Smooth muscle cell (in vitro differentiated cells): ENCODE data around the gene MUTYH. TPM values are rescaled to one million over a fixed set of nuclear protein-coding genes. Genes with fewer than 3 reads are reported as not detected.

Experiments
- DNase-seq: peaks from one replicate; lab custom pipeline; 2025; ENCODE audit not compliant: unreplicated experiment; lab: John Stamatoyannopoulos, UW
- H2AFZ ChIP-seq: fragments of 200-600 bp; sonication (generic); 2 replicates; pipeline ENCODE4 v1.6.0; 2016; ENCODE audit warnings: antibody characterized with exemption, low read depth, mild to moderate bottlenecking
- H3F3A ChIP-seq: fragments of 200-600 bp; sonication (generic); 2 replicates; pipeline ENCODE4 v1.6.0; 2017; ENCODE audit warnings: antibody characterized with exemption, low read depth
- H3K27ac ChIP-seq: fragments of 200-600 bp; sonication (generic); 2 replicates; pipeline ENCODE4 v1.5.1; 2016; ENCODE audit warnings: low read depth, mild to moderate bottlenecking
- H3K27me3 ChIP-seq: fragments of 200-600 bp; sonication (generic); 2 replicates; pipeline ENCODE4 v1.6.1; 2016; ENCODE audit warnings: low read depth, mild to moderate bottlenecking
- H3K36me3 ChIP-seq: fragments of 200-600 bp; sonication (generic); 2 replicates; pipeline ENCODE4 v1.5.1; 2016; ENCODE audit warnings: low read depth
- H3K4me1 ChIP-seq: fragments of 200-600 bp; sonication (generic); 2 replicates; pipeline ENCODE4 v1.5.1; 2016; ENCODE audit warnings: low read depth
- H3K4me2 ChIP-seq: fragments of 200-600 bp; sonication (generic); 2 replicates; pipeline ENCODE4 v1.6.0; 2016; ENCODE audit warnings: mild to moderate bottlenecking
- H3K4me3 ChIP-seq: fragments of 200-600 bp; sonication (generic); 2 replicates; pipeline ENCODE4 v1.5.1; 2016; ENCODE audit warnings: mild to moderate bottlenecking
- H3K79me2 ChIP-seq: fragments of 200-600 bp; sonication (generic); 2 replicates; pipeline ENCODE4 v1.6.0; 2016; ENCODE audit warnings: low read depth, mild to moderate bottlenecking
- H3K9ac ChIP-seq: fragments of 200-600 bp; sonication (generic); 2 replicates; pipeline ENCODE4 v1.6.0; 2016; ENCODE audit warnings: low read depth
- H3K9me3 ChIP-seq: fragments of 200-600 bp; sonication (generic); replicated peaks from 2 replicates; pipeline ENCODE4 v1.5.1; 2016; ENCODE audit warnings: low read depth
- H4K20me1 ChIP-seq: fragments of 200-600 bp; sonication (generic); 2 replicates; pipeline ENCODE4 v1.6.0; 2016; ENCODE audit warnings: low read depth
- WGBS: methylation state at CpG from one replicate; pipeline ENCODE4 v1.1.7; 2016; ENCODE audit warnings: low lambda C conversion rate; 5-methylcytosine and 5-hydroxymethylcytosine counted together
- polyA plus RNA-seq: library from polyadenylated mRNA; unstranded; fragments of >200 nt; fragmentation: Nextera tagmentation; extraction: Ambion mirVana; gene quantifications from 2 replicates; pipeline ENCODE4 v1.2.1, GENCODE V29; 2016
- total RNA-seq: library from RNA; depleted of rRNA; stranded (reverse); fragments of >200 nt; gene quantifications from 2 replicates; pipeline ENCODE4 v1.2.3, GENCODE V29; 2014
- TF ChIP-seq, protein P1 (sequence below): fragments of 200-600 bp; sonication (generic); IDR thresholded peaks from 2 replicates; pipeline ENCODE4 v1.5.1; 2017; ENCODE audit warnings: borderline replicate concordance, mild to moderate bottlenecking, antibody characterized with exemption; ENCODE audit not compliant: insufficient read depth, poor library complexity, severe bottlenecking

Gene MUTYH
- total and polyA plus RNA-seq, 2 experiments from 2014 or later = 12.1 to 16.5 TPM

GRCh38 chr1:45306905-45307304, 33.3 kb downstream of the MUTYH start:
- DNase-seq = no peak
- Histone ChIP-seq H3K4me3 (no peak overlapping the region), H3K4me2 (no peak overlapping the region), H3K9me3 (no peaks in the 10 kb centered on the region), H4K20me1 (no peaks in the 10 kb centered on the region), H3F3A (peaks cover 11% of the 10 kb centered on the region), H3K79me2 (no peaks in the 10 kb centered on the region), H3K4me1 (peaks cover 14% of the 10 kb centered on the region), H3K36me3 (no peaks in the 10 kb centered on the region), H3K27ac (no peak overlapping the region), H3K9ac (no peak overlapping the region), H3K27me3 (no peaks in the 10 kb centered on the region), H2AFZ (peak overlapping the region; percentile 13)
- WGBS = 69% methylated on average over 3 of the region's 3 CpGs
- TF ChIP-seq, protein P1, sequence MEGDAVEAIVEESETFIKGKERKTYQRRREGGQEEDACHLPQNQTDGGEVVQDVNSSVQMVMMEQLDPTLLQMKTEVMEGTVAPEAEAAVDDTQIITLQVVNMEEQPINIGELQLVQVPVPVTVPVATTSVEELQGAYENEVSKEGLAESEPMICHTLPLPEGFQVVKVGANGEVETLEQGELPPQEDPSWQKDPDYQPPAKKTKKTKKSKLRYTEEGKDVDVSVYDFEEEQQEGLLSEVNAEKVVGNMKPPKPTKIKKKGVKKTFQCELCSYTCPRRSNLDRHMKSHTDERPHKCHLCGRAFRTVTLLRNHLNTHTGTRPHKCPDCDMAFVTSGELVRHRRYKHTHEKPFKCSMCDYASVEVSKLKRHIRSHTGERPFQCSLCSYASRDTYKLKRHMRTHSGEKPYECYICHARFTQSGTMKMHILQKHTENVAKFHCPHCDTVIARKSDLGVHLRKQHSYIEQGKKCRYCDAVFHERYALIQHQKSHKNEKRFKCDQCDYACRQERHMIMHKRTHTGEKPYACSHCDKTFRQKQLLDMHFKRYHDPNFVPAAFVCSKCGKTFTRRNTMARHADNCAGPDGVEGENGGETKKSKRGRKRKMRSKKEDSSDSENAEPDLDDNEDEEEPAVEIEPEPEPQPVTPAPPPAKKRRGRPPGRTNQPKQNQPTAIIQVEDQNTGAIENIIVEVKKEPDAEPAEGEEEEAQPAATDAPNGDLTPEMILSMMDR = no peak

GRCh38 chr1:45306319-45306718, 33.9 kb downstream of the MUTYH start:
- H3K4me1 ChIP-seq = peaks cover 14% of the 10 kb centered on the region
- H3K27ac ChIP-seq = no peak overlapping the region
- H3K27me3 ChIP-seq = no peaks in the 10 kb centered on the region
- WGBS = 49% methylated on average over 8 of the region's 8 CpGs
- no peak overlapping the region for H3K9ac ChIP-seq
- DNase-seq = no peak
- no peak overlapping the region for H3K4me3 ChIP-seq
- H3K79me2 ChIP-seq = no peaks in the 10 kb centered on the region
- H3F3A ChIP-seq = peaks cover 15% of the 10 kb centered on the region
- no peaks in the 10 kb centered on the region for H3K9me3 ChIP-seq
- no peaks in the 10 kb centered on the region for H3K36me3 ChIP-seq
- H2AFZ ChIP-seq = peak overlapping the region; percentile 13
- no peaks in the 10 kb centered on the region for H4K20me1 ChIP-seq
- TF ChIP-seq, protein P1 = no peak
- no peak overlapping the region for H3K4me2 ChIP-seq

DNA sequence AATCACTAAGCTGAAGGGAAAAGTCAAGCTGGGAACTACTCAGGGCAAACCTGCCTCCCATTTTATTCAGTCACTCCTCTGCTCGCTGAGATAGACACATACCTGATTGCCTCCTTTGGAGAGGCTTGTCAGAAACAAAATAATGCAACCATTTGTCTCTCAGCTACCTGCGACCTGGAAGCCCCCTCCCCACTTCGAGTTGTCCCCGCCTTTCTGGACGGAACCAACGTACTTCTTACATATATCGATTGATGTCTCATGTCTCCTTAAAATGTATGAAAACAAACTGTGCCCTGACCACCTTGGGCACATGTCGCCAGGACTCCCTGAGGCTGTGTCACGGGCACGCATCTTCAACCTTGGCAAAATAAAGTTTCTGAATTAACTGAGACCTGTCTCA, 35.0 kb downstream of the MUTYH start:
- no peak overlapping the region for H3K4me3 ChIP-seq
- no peaks in the 10 kb centered on the region for H4K20me1 ChIP-seq
- H3K9ac ChIP-seq = no peak overlapping the region
- H3K79me2 ChIP-seq = no peaks in the 10 kb centered on the region
- H3F3A ChIP-seq = peaks cover 15% of the 10 kb centered on the region
- H3K4me2 ChIP-seq = no peak overlapping the region
- TF ChIP-seq, protein P1 = no peak
- no peak overlapping the region for H2AFZ ChIP-seq
- no peak for DNase-seq
- H3K4me1 ChIP-seq = peaks cover 14% of the 10 kb centered on the region
- WGBS = 90% methylated on average over 10 of the region's 10 CpGs
- H3K27me3 ChIP-seq = no peaks in the 10 kb centered on the region
- H3K36me3 ChIP-seq = no peaks in the 10 kb centered on the region
- H3K27ac ChIP-seq = no peak overlapping the region
- no peaks in the 10 kb centered on the region for H3K9me3 ChIP-seq

DNA sequence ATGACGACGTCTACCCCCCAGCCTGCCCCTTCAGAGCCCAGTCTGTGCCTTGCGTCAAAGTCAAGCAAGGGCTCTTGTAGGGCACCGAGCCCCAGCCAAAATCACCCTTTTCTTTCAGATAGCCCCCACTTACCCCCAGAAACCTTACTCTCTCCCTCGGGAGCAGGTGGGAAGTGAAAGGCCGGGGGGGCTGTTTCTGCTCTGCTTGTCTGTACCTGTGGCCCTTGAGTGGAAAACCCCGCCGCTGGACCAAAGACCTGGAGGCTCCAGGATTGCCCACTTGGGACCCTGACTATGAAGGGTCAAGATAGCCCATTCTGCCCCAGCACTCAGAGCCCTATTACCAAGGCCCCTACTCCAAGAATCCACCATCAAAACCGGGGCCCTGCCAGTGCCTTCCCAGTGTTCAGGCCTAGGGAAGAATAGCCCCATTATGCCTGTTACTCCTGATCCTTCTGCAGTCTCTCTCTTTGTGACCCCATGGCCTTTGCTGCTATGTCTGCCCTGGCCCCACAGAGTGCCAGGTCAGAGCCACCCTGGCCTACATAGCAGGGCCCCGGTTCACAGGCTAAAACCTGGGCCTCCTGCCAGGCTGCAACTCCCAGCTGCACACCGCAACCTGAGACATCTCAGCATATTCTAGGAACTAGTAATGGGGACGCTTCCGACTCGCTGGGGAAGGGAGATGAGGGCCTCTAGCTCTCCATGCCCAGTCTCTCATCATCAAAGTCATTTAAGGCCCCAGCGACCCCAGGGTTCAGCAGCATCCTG, 35.7 kb downstream of the MUTYH start:
- WGBS = 73% methylated on average over 15 of the region's 15 CpGs
- no peaks in the 10 kb centered on the region for H3K27me3 ChIP-seq
- H3K27ac ChIP-seq = peak overlapping the region; percentile 32
- H2AFZ ChIP-seq = peak overlapping the region; percentile 33
- H3K9ac ChIP-seq = peak overlapping the region; percentile 10
- TF ChIP-seq, protein P1 = no peak
- no peaks in the 10 kb centered on the region for H3K36me3 ChIP-seq
- H3K4me2 ChIP-seq = peak overlapping the region; percentile 80
- H3K4me3 ChIP-seq = peak overlapping the region; percentile 70
- no peaks in the 10 kb centered on the region for H3K79me2 ChIP-seq
- peaks cover 14% of the 10 kb centered on the region for H3K4me1 ChIP-seq
- H3K9me3 ChIP-seq = no peaks in the 10 kb centered on the region
- no peak for DNase-seq
- peaks cover 15% of the 10 kb centered on the region for H3F3A ChIP-seq
- H4K20me1 ChIP-seq = no peaks in the 10 kb centered on the region
